GM03348 (cell line): ENCODE measurements around the gene COL23A1.

Source experiments
- DNase-seq: peaks from one replicate; pipeline ENCODE4 v3.0.0; 2012; ENCODE audit warnings: low spot score

Gene COL23A1

GRCh38 chr5:178588769-178589168, 1.4 kb downstream of the COL23A1 start:
- DNase-seq: no peak

- no peak for DNase-seq
Measured at GRCh38 chr5:178587763-178588611, 2.2 kb downstream of the COL23A1 start.

- no peak for DNase-seq
Measured at GRCh38 chr5:178586396-178586795, 3.8 kb downstream of the COL23A1 start.

- peak; percentile 50 for DNase-seq
Measured at GRCh38 chr5:178585421-178585820, 4.8 kb downstream of the COL23A1 start.

GRCh38 chr5:178583279-178583678, 6.9 kb downstream of the COL23A1 start:
- DNase-seq: no peak

DNA sequence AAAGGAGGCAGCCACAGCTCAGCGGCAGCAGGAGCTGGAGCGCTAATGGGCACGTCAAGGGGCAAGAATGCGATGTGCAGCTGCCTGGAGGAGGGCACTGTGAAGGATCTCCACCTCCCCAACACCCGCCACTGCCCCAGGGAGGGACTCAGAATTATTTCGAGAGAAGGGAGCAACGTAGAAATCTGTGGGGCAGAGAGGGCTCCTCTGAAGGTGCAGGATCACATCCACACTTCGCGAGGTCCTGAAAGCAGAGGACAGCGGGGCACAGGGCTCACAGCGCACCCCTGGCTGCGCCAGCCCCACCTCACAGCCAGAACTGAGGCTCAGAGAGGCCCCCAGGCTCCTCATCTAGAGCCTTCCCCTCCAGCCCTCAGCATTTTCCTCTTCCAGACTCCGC, 7.9 kb downstream of the COL23A1 start:
- DNase-seq: no peak

- no peak for DNase-seq
Measured at GRCh38 chr5:178581621-178582020, 8.6 kb downstream of the COL23A1 start.

- DNase-seq: no peak
Measured at GRCh38 chr5:178580271-178580955, 9.8 kb downstream of the COL23A1 start.

GRCh38 chr5:178577944-178578343, 12.2 kb downstream of the COL23A1 start:
- DNase-seq: no peak

GRCh38 chr5:178577376-178577839, 12.8 kb downstream of the COL23A1 start:
- no peak for DNase-seq

DNA sequence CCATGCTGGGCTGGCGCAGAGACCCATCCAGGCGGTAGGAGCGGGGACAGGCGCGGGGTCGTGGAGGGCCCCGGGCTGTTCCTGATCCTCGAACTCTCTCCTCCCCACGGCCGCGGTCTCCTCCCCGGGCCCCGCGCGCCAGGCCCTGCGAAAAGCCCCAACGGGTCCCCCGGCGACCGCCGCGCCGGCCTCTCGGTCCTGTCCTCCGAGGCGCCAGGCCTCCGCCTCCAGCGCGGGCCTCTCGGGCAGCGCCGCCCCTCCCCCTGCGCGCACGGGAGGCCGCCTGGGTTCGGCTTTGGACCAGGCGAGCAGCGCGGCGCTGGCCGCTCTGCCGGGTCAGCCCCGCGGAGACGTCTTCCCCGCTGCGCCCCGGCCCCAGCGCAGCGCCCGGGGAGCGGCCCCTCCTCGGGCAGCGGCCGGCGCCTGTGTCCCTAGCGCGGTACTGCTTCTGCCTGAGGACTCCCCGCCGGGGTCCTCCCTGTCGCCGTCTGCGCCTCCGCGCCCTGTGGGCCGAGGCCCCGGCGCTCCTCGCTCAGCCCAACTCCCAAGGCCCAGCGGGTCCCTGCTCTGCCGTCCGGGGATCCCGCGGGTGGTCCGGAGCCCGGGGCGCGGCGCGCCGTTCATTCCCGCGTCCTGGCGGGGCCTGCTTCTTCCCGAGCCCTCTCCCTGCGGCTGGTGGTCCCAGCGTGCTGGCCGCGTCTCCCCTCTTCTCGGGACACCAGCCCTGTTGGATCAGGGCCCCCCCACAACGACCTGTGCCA, 13.4 kb downstream of the COL23A1 start:
- DNase-seq: no peak

- no peak for DNase-seq
Measured at GRCh38 chr5:178573216-178573615, 17.0 kb downstream of the COL23A1 start.

GRCh38 chr5:178572617-178573016, 17.6 kb downstream of the COL23A1 start:
- DNase-seq: no peak

DNA sequence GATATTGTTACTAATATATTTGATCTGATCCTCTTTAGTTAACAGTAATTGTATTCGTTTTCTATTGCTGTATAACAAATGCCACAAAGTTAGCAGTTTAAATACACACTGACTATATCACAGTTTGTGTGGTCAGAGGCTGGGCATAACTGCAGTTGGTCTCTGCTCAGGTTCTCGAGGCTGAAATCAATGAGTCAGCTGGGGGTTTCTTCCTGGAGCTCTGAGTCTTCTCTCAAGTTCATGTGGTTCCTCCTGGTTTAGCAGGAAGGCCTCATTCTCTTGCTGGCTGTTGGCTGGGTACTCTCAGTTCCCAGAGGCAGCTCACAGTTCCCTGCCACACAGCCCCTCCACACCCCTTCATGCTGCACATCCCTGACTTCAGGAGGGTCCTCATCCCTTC, 20.7 kb downstream of the COL23A1 start:
- no peak for DNase-seq

DNA sequence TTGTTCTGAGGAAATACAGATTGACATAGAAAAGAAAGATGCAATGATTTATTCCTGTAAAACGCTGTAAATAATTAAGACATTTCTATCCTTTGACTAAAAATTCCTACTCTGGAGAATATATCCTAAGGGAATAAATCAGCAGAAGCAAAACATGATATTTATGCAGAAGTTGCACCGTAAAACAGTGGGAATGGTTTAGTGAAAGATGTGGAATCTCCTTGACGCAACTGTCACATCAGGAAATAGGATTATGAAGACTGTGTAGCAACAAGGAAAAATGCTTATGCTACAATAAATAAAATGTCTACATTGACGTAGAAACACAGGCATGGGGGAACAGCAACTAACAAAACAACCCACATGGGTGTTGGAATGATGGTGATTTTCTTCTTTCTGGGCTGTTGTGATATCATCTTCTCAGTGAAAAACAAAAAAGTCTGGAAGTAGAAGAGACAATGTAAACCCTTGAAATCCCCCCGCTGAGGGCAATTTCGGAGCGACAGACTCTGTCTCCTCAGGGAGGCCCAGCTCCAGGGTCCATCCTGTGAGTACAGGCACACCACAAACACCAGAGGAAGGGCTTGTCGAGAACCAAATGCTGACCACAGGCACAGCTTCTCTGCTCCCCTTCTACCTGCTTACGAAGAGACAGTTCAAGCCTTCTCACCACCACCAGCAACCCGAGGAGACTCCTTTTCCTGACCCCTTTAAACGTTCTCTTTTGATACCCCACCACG, 25.2 kb downstream of the COL23A1 start:
- DNase-seq: no peak

DNA sequence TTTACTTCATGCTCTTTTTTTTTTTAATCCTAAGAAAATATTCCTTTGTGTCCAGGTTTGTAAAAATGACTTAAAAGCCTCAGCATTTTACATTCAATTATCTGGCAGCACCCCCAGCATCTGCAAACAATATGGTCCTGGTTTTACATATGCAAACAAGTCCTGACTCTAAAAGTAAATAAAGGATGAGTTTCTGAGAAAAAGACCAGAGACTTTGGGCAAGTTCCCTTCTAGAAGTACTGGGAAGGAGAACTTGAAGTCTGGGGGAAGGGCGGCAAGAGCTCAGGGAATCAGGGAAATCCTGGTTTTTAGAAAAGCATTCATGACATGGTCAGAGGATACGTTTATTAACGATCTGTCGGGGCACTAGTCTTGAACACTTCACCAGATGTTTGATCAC, 25.8 kb downstream of the COL23A1 start:
- no peak for DNase-seq

GRCh38 chr5:178563621-178564020, 26.6 kb downstream of the COL23A1 start:
- no peak for DNase-seq

- no peak for DNase-seq
Measured at GRCh38 chr5:178561746-178562264, 28.4 kb downstream of the COL23A1 start.

GRCh38 chr5:178560911-178561310, 29.3 kb downstream of the COL23A1 start:
- DNase-seq: no peak

DNA sequence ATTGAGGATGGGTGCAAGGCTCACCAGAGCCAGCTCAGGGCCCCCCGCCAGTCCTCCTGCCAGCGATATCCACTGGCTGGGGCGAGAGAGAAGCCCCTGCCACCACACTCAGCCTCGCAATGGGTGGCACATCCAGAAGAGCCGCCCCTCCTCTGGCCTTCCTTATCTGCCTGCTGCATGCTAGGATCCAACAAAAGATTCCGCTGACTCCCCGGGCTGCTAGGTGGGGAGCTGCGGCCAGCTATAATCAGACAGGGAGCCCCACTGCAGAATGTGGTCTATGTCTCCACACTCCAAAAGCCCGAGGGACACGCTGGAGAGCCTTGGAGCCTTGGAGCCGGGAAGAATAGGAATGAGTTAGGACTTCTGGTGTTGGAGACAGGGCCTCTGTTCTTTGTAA, 32.8 kb downstream of the COL23A1 start:
- DNase-seq: no peak

DNA sequence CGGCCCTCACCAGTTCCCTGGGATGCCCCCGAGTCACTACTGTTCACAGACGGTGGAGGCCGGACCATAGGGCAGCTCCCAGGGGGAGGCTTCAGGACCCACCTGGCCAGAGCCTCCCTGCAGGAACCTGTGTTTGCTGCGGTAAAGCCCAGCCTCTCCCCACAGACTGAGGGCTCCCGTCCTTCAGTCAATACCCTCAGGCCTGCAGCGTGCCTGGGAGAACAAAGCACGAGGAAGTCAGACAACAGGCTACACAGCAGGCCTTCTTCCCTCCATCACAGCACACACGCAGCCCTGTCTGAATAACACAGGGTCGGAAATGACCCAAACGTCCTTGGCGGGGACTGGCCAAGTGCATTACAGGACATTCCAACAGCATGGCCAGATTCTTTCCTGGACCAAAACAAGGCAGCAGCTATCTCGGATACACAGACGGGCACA, 34.4 kb downstream of the COL23A1 start:
- no peak for DNase-seq

DNA sequence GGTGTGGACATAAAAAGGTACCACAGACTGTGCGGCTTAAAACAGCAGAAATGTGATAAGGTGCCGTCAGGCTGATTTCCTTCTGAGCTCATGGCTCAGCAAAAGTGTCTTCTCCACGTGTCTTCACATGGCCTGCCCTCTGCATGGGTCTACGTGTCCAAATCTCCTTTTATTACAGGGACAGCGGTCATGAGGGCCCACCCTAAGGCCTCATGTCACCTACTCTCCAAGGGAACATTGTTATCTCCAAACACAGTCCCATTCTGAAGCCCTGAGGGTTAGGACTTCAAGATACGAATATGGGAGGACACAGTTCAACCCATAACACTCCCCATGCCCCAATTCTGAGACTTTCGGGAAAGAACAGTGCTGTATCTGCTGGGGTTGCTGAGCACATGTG, 35.2 kb downstream of the COL23A1 start:
- no peak for DNase-seq
